KG1 (cell line): ENCODE results near the gene B4GALNT3.

Experiments used
- DNase-seq: peaks from one replicate; lab custom pipeline; 2025; lab: John Stamatoyannopoulos, UW

The B4GALNT3 gene

GRCh38 chr12:509500-509899 is 49.8 kb downstream of the B4GALNT3 start:
- DNase-seq = no peak

GRCh38 chr12:510071-510825 is 50.5 kb downstream of the B4GALNT3 start:
- no peak for DNase-seq

- DNase-seq = no peak
Measured at GRCh38 chr12:512933-513332, 53.2 kb downstream of the B4GALNT3 start.

GRCh38 chr12:513446-513845 is 53.7 kb downstream of the B4GALNT3 start:
- DNase-seq = no peak

GRCh38 chr12:517538-517937 is 57.8 kb downstream of the B4GALNT3 start:
- DNase-seq = no peak

- DNase-seq = no peak
Measured at GRCh38 chr12:520119-520518, 60.4 kb downstream of the B4GALNT3 start.

- DNase-seq = no peak
Measured at GRCh38 chr12:522692-523378, 63.1 kb downstream of the B4GALNT3 start.

- DNase-seq = no peak
Measured at GRCh38 chr12:524167-524951, 64.6 kb downstream of the B4GALNT3 start.

GRCh38 chr12:526089-526488 is 66.3 kb downstream of the B4GALNT3 start:
- DNase-seq = no peak

GRCh38 chr12:527241-527640 is 67.5 kb downstream of the B4GALNT3 start:
- DNase-seq = no peak

- DNase-seq = no peak
Measured at GRCh38 chr12:527729-528128, 68.0 kb downstream of the B4GALNT3 start.

- DNase-seq = no peak
Measured at GRCh38 chr12:530308-530707, 70.6 kb downstream of the B4GALNT3 start.

- DNase-seq = no peak
Measured at GRCh38 chr12:530821-531220, 71.1 kb downstream of the B4GALNT3 start.

- no peak for DNase-seq
Measured at GRCh38 chr12:531951-532585, 72.3 kb downstream of the B4GALNT3 start.

- no peak for DNase-seq
Measured at GRCh38 chr12:532908-533565, 73.3 kb downstream of the B4GALNT3 start.

- no peak for DNase-seq
Measured at GRCh38 chr12:533718-534117, 74.0 kb downstream of the B4GALNT3 start.

- no peak for DNase-seq
Measured at GRCh38 chr12:534216-534615, 74.5 kb downstream of the B4GALNT3 start.

GRCh38 chr12:535396-535795 is 75.7 kb downstream of the B4GALNT3 start:
- DNase-seq = no peak

GRCh38 chr12:536751-537245 is 77.1 kb downstream of the B4GALNT3 start:
- DNase-seq = no peak

GRCh38 chr12:537772-538171 is 78.0 kb downstream of the B4GALNT3 start:
- DNase-seq = no peak

GRCh38 chr12:538731-539539 is 79.2 kb downstream of the B4GALNT3 start:
- DNase-seq = no peak
